Smooth muscle cell (in vitro differentiated cells): ENCODE results near the gene GPX3. TPM values are rescaled to one million over a fixed set of nuclear protein-coding genes. Genes with fewer than 3 reads are reported as not detected.
A peak's percentile ranks its signal among the peaks of the same experiment; 100 is the strongest.

Source experiments
- DNase-seq: peaks from one replicate; lab custom pipeline; 2025; ENCODE audit not compliant: unreplicated experiment; lab: John Stamatoyannopoulos, UW
- H2AFZ ChIP-seq: fragments of 200-600 bp; sonication (generic); 2 replicates; pipeline ENCODE4 v1.6.0; 2016; ENCODE audit warnings: antibody characterized with exemption, low read depth, mild to moderate bottlenecking
- H3F3A ChIP-seq: fragments of 200-600 bp; sonication (generic); 2 replicates; pipeline ENCODE4 v1.6.0; 2017; ENCODE audit warnings: antibody characterized with exemption, low read depth
- H3K27ac ChIP-seq: fragments of 200-600 bp; sonication (generic); 2 replicates; pipeline ENCODE4 v1.5.1; 2016; ENCODE audit warnings: low read depth, mild to moderate bottlenecking
- H3K27me3 ChIP-seq: fragments of 200-600 bp; sonication (generic); 2 replicates; pipeline ENCODE4 v1.6.1; 2016; ENCODE audit warnings: low read depth, mild to moderate bottlenecking
- H3K36me3 ChIP-seq: fragments of 200-600 bp; sonication (generic); 2 replicates; pipeline ENCODE4 v1.5.1; 2016; ENCODE audit warnings: low read depth
- H3K4me1 ChIP-seq: fragments of 200-600 bp; sonication (generic); 2 replicates; pipeline ENCODE4 v1.5.1; 2016; ENCODE audit warnings: low read depth
- H3K4me2 ChIP-seq: fragments of 200-600 bp; sonication (generic); 2 replicates; pipeline ENCODE4 v1.6.0; 2016; ENCODE audit warnings: mild to moderate bottlenecking
- H3K4me3 ChIP-seq: fragments of 200-600 bp; sonication (generic); 2 replicates; pipeline ENCODE4 v1.5.1; 2016; ENCODE audit warnings: mild to moderate bottlenecking
- H3K79me2 ChIP-seq: fragments of 200-600 bp; sonication (generic); 2 replicates; pipeline ENCODE4 v1.6.0; 2016; ENCODE audit warnings: low read depth, mild to moderate bottlenecking
- H3K9ac ChIP-seq: fragments of 200-600 bp; sonication (generic); 2 replicates; pipeline ENCODE4 v1.6.0; 2016; ENCODE audit warnings: low read depth
- H3K9me3 ChIP-seq: fragments of 200-600 bp; sonication (generic); replicated peaks from 2 replicates; pipeline ENCODE4 v1.5.1; 2016; ENCODE audit warnings: low read depth
- H4K20me1 ChIP-seq: fragments of 200-600 bp; sonication (generic); 2 replicates; pipeline ENCODE4 v1.6.0; 2016; ENCODE audit warnings: low read depth
- WGBS: methylation state at CpG from one replicate; pipeline ENCODE4 v1.1.7; 2016; ENCODE audit warnings: low lambda C conversion rate; 5-methylcytosine and 5-hydroxymethylcytosine counted together
- polyA plus RNA-seq: library from polyadenylated mRNA; unstranded; fragments of >200 nt; fragmentation: Nextera tagmentation; extraction: Ambion mirVana; gene quantifications from 2 replicates; pipeline ENCODE4 v1.2.1, GENCODE V29; 2016
- total RNA-seq: library from RNA; depleted of rRNA; stranded (reverse); fragments of >200 nt; gene quantifications from 2 replicates; pipeline ENCODE4 v1.2.3, GENCODE V29; 2014
- TF ChIP-seq, protein P1 (sequence below): fragments of 200-600 bp; sonication (generic); IDR thresholded peaks from 2 replicates; pipeline ENCODE4 v1.5.1; 2017; ENCODE audit warnings: borderline replicate concordance, mild to moderate bottlenecking, antibody characterized with exemption; ENCODE audit not compliant: insufficient read depth, poor library complexity, severe bottlenecking

The GPX3 gene
- total RNA-seq, result 32.6 and 36.7 TPM in 2 replicates
- 59.3 and 67.5 TPM in 2 replicates for polyA plus RNA-seq

DNA sequence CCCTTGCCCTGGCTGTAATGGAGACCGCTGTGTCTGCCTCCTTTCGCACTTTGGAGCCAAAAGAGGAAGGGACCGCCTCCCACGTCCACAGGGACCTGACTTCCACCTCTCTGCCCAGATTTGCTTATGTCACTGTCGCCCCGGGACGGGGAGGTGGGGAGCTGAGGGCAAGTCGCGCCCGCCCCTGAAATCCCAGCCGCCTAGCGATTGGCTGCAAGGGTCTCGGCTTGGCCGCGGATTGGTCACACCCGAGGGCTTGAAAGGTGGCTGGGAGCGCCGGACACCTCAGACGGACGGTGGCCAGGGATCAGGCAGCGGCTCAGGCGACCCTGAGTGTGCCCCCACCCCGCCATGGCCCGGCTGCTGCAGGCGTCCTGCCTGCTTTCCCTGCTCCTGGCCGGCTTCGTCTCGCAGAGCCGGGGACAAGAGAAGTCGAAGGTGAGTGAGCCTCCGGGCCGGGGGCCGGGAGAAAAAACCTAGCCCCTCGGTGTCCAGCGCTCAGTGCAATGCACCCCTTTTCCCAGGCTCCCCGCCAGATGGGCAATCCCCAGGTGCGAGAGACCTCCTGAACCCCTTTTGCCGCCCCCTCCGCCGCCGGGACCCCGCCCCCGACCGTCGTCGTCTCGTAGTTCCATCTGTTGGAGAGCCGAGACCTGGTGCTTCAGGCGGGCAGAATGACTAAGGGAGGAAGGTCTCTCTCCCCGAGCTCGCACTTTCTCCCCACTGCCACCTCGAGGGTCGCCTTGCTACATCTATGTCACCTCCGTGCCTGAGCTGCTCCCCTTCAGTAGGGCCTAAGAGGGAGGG, at the start of gene GPX3:
Gene GPX3, plus strand, starts transcription at position 288 of the 807 bp plus-strand sequence. Its CDS starts 64 bp downstream, at position 352.
- no peaks in the 10 kb centered on the region for H3K79me2 ChIP-seq
- DNase-seq, result peak; percentile 27
- H3K9ac ChIP-seq, result no peak within 1 kb of the TSS
- TF ChIP-seq, protein P1, sequence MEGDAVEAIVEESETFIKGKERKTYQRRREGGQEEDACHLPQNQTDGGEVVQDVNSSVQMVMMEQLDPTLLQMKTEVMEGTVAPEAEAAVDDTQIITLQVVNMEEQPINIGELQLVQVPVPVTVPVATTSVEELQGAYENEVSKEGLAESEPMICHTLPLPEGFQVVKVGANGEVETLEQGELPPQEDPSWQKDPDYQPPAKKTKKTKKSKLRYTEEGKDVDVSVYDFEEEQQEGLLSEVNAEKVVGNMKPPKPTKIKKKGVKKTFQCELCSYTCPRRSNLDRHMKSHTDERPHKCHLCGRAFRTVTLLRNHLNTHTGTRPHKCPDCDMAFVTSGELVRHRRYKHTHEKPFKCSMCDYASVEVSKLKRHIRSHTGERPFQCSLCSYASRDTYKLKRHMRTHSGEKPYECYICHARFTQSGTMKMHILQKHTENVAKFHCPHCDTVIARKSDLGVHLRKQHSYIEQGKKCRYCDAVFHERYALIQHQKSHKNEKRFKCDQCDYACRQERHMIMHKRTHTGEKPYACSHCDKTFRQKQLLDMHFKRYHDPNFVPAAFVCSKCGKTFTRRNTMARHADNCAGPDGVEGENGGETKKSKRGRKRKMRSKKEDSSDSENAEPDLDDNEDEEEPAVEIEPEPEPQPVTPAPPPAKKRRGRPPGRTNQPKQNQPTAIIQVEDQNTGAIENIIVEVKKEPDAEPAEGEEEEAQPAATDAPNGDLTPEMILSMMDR, result no peak
- WGBS, result 1% methylated on average over 46 of the region's 54 CpGs
- no peaks in the 10 kb centered on the region for H4K20me1 ChIP-seq
- H3K4me1 ChIP-seq, result no peaks in the 10 kb centered on the region
- no peak within 1 kb of the TSS for H2AFZ ChIP-seq
- no peak within 1 kb of the TSS for H3K27ac ChIP-seq
- peak within 1 kb of the TSS; percentile 96 for H3K4me2 ChIP-seq
- peaks cover 6% of the 10 kb centered on the region for H3F3A ChIP-seq
- peak within 1 kb of the TSS; percentile 63 for H3K4me3 ChIP-seq
- H3K27me3 ChIP-seq, result no peaks in the 10 kb centered on the region
- H3K9me3 ChIP-seq, result no peaks in the 10 kb centered on the region
- H3K36me3 ChIP-seq, result no peaks in the 10 kb centered on the region

DNA sequence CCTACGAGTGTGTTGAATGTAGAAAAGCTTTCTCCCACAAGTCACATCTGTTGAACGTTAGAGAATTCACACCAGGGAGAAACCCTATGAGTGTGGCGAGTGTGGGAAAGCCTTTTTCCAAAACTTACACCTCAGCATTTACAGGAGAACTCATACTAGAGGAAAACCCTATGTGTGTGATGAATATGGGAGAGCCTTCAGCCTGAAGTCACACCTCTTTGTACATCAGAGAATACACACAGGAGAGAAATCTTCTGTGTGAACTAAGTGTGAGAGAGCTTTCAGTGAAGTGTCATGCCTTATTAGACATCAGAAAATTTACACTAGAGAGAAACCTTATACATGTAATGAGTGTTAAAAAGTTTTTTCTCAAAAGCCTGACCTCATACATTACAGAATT, 41.8 kb upstream of the GPX3 start:
- DNase-seq, result no peak
- Histone ChIP-seq H3K27ac (no peak overlapping the region), H3K9ac (no peak overlapping the region), H4K20me1 (no peaks in the 10 kb centered on the region), H3K79me2 (no peaks in the 10 kb centered on the region), H3K27me3 (no peaks in the 10 kb centered on the region), H3F3A (no peaks in the 10 kb centered on the region), H3K4me2 (no peak overlapping the region), H3K36me3 (no peaks in the 10 kb centered on the region), H3K4me1 (no peaks in the 10 kb centered on the region), H3K4me3 (no peak overlapping the region), H3K9me3 (no peaks in the 10 kb centered on the region), H2AFZ (no peak overlapping the region)
- WGBS, result 76% methylated on average over 3 of the region's 3 CpGs
- TF ChIP-seq, protein P1, result no peak

GRCh38 chr5:150987746-150988145, 32.6 kb upstream of the GPX3 start:
- Histone ChIP-seq H3K9me3 (no peaks in the 10 kb centered on the region), H3K4me1 (no peaks in the 10 kb centered on the region), H3F3A (no peaks in the 10 kb centered on the region), H3K27ac (no peak overlapping the region), H2AFZ (no peak overlapping the region), H3K36me3 (no peaks in the 10 kb centered on the region), H3K79me2 (no peaks in the 10 kb centered on the region), H3K9ac (no peak overlapping the region), H4K20me1 (no peaks in the 10 kb centered on the region), H3K27me3 (no peaks in the 10 kb centered on the region), H3K4me3 (no peak overlapping the region), H3K4me2 (no peak overlapping the region)
- no peak for DNase-seq
- 86% methylated on average over 3 of the region's 3 CpGs for WGBS
- TF ChIP-seq, protein P1, result no peak

- H3K9me3 ChIP-seq, result no peaks in the 10 kb centered on the region
- H3K4me3 ChIP-seq, result no peak overlapping the region
- H2AFZ ChIP-seq, result no peak overlapping the region
- DNase-seq, result no peak
- no peak overlapping the region for H3K27ac ChIP-seq
- 40% methylated on average over 3 of the region's 3 CpGs for WGBS
- no peaks in the 10 kb centered on the region for H3K79me2 ChIP-seq
- no peak overlapping the region for H3K4me2 ChIP-seq
- H4K20me1 ChIP-seq, result no peaks in the 10 kb centered on the region
- no peaks in the 10 kb centered on the region for H3F3A ChIP-seq
- no peaks in the 10 kb centered on the region for H3K4me1 ChIP-seq
- H3K27me3 ChIP-seq, result no peaks in the 10 kb centered on the region
- no peak overlapping the region for H3K9ac ChIP-seq
- TF ChIP-seq, protein P1, result no peak
- no peaks in the 10 kb centered on the region for H3K36me3 ChIP-seq
These were observed 30.7 kb upstream of the GPX3 start for GRCh38 chr5:150989695-150990094.
